ENCODE measurements around the gene POLR3E.
A peak's percentile ranks its signal among the peaks of the same experiment; 100 is the strongest.

GRCh38 chr16:22297114-22297870 is at the start of gene POLR3E:
- TF ChIP-seq JUND (IDR thresholded peaks at IDR 0.05), result peak in 1 of 2 donors; percentile 43
- TF ChIP-seq YY1 (IDR thresholded peaks at IDR 0.05), result peak; percentile 97
- TF ChIP-seq, protein P1, sequence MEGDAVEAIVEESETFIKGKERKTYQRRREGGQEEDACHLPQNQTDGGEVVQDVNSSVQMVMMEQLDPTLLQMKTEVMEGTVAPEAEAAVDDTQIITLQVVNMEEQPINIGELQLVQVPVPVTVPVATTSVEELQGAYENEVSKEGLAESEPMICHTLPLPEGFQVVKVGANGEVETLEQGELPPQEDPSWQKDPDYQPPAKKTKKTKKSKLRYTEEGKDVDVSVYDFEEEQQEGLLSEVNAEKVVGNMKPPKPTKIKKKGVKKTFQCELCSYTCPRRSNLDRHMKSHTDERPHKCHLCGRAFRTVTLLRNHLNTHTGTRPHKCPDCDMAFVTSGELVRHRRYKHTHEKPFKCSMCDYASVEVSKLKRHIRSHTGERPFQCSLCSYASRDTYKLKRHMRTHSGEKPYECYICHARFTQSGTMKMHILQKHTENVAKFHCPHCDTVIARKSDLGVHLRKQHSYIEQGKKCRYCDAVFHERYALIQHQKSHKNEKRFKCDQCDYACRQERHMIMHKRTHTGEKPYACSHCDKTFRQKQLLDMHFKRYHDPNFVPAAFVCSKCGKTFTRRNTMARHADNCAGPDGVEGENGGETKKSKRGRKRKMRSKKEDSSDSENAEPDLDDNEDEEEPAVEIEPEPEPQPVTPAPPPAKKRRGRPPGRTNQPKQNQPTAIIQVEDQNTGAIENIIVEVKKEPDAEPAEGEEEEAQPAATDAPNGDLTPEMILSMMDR (IDR thresholded peaks at IDR 0.05; ENCODE audit: low read depth, low read length, missing input control), result peak; percentile 93
- TF ChIP-seq, protein P2, sequence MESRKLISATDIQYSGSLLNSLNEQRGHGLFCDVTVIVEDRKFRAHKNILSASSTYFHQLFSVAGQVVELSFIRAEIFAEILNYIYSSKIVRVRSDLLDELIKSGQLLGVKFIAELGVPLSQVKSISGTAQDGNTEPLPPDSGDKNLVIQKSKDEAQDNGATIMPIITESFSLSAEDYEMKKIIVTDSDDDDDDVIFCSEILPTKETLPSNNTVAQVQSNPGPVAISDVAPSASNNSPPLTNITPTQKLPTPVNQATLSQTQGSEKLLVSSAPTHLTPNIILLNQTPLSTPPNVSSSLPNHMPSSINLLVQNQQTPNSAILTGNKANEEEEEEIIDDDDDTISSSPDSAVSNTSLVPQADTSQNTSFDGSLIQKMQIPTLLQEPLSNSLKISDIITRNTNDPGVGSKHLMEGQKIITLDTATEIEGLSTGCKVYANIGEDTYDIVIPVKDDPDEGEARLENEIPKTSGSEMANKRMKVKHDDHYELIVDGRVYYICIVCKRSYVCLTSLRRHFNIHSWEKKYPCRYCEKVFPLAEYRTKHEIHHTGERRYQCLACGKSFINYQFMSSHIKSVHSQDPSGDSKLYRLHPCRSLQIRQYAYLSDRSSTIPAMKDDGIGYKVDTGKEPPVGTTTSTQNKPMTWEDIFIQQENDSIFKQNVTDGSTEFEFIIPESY (IDR thresholded peaks at IDR 0.05), result no peak
- TF ChIP-seq, protein P3, sequence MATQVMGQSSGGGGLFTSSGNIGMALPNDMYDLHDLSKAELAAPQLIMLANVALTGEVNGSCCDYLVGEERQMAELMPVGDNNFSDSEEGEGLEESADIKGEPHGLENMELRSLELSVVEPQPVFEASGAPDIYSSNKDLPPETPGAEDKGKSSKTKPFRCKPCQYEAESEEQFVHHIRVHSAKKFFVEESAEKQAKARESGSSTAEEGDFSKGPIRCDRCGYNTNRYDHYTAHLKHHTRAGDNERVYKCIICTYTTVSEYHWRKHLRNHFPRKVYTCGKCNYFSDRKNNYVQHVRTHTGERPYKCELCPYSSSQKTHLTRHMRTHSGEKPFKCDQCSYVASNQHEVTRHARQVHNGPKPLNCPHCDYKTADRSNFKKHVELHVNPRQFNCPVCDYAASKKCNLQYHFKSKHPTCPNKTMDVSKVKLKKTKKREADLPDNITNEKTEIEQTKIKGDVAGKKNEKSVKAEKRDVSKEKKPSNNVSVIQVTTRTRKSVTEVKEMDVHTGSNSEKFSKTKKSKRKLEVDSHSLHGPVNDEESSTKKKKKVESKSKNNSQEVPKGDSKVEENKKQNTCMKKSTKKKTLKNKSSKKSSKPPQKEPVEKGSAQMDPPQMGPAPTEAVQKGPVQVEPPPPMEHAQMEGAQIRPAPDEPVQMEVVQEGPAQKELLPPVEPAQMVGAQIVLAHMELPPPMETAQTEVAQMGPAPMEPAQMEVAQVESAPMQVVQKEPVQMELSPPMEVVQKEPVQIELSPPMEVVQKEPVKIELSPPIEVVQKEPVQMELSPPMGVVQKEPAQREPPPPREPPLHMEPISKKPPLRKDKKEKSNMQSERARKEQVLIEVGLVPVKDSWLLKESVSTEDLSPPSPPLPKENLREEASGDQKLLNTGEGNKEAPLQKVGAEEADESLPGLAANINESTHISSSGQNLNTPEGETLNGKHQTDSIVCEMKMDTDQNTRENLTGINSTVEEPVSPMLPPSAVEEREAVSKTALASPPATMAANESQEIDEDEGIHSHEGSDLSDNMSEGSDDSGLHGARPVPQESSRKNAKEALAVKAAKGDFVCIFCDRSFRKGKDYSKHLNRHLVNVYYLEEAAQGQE (IDR thresholded peaks at IDR 0.05), result no peak
- TF ChIP-seq EGR1 (IDR thresholded peaks at IDR 0.05; ENCODE audit: low read depth in 2 of 2), result no peak
- peak; percentile 97 for TF ChIP-seq MAX (IDR thresholded peaks at IDR 0.05)
- TF ChIP-seq GABPA (IDR thresholded peaks at IDR 0.05 in 1 of 2, conservative IDR thresholded peaks at IDR 0.05 in 1 of 2), result peak in 1 of 2 donors; percentile 75
- peak; percentile 89 for TF ChIP-seq FOXA1 (IDR thresholded peaks at IDR 0.05)
- no peak for TF ChIP-seq TAF1 (conservative IDR thresholded peaks at IDR 0.05)
